LNCaP clone FGC (cell line): ENCODE data around the gene TMEM53.

ENCODE experiments used
- DNase-seq: peaks from one replicate; pipeline ENCODE4 v3.0.0-alpha.2; 2011; ENCODE audit warnings: low read depth
- H3K4me3 ChIP-seq: 2 replicates; pipeline ENCODE4 v1.5.1; 2011; ENCODE audit warnings: mild to moderate bottlenecking, low read depth, low read length, control low read depth
- TF ChIP-seq, protein P1 (sequence below): IDR thresholded peaks from 2 replicates; pipeline ENCODE4 v1.5.1; 2012; ENCODE audit warnings: mild to moderate bottlenecking; ENCODE audit not compliant: control insufficient read depth, insufficient read depth; ENCODE audit errors: extremely low read depth

Gene TMEM53

DNA sequence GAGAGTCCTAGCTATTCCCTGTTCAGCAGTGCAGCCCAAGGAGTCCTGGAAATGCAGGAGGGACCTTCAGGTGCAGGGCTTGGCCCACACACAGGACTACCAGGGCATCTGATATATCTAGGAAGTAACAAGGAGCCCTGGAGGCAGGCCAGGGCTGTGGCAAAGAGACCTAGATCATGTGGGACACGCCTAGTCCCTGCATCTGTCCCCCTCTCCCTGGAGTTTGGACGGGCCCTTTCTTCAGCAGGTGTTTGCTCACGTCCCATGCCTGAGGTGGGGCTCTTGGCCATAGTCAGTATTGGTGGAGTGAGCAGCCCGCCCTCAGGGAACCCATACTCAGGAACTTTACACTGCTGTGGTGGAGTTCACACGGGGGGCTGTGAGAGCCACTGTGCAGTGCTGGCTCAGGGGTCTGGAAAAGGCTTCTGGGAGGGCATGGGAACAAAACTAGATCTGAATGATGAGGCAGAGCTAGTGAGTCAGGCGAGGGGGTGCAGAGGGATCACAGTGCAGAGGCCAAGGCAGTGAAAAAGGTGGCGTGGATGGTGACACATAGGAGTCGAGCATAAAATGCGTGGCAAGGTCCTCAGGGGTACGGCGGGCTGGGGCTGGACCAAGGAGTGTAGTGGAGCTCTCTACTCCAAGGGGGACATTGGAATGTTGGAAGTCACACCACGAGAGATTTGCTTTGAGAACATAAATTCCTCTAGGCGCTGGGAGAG, 25.6 kb downstream of the TMEM53 start:
- no peak overlapping the region for H3K4me3 ChIP-seq
- DNase-seq, result no peak
- TF ChIP-seq, protein P1, sequence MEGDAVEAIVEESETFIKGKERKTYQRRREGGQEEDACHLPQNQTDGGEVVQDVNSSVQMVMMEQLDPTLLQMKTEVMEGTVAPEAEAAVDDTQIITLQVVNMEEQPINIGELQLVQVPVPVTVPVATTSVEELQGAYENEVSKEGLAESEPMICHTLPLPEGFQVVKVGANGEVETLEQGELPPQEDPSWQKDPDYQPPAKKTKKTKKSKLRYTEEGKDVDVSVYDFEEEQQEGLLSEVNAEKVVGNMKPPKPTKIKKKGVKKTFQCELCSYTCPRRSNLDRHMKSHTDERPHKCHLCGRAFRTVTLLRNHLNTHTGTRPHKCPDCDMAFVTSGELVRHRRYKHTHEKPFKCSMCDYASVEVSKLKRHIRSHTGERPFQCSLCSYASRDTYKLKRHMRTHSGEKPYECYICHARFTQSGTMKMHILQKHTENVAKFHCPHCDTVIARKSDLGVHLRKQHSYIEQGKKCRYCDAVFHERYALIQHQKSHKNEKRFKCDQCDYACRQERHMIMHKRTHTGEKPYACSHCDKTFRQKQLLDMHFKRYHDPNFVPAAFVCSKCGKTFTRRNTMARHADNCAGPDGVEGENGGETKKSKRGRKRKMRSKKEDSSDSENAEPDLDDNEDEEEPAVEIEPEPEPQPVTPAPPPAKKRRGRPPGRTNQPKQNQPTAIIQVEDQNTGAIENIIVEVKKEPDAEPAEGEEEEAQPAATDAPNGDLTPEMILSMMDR, result no peak

DNA sequence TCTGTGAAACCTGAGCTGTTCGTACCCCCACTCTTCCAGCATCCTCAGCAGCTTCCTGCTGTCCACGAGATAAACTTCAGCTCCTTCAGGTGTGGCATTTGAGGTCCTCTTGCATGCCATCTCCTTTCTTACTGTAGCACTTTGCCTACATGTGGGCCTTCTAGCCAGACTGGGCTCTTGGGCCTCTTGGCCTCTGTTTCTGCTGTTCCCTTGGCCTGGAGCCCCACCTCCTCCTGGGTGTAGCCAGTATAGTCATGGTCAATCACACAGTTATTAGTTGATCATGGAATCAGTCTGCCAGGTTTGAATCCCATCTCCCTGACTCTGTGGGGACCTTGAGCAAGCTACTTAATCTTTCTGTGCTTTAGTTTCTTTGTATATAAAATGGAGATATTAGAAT, 26.4 kb downstream of the TMEM53 start:
- H3K4me3 ChIP-seq, result no peak overlapping the region
- DNase-seq, result no peak
- TF ChIP-seq, protein P1, result no peak

DNA sequence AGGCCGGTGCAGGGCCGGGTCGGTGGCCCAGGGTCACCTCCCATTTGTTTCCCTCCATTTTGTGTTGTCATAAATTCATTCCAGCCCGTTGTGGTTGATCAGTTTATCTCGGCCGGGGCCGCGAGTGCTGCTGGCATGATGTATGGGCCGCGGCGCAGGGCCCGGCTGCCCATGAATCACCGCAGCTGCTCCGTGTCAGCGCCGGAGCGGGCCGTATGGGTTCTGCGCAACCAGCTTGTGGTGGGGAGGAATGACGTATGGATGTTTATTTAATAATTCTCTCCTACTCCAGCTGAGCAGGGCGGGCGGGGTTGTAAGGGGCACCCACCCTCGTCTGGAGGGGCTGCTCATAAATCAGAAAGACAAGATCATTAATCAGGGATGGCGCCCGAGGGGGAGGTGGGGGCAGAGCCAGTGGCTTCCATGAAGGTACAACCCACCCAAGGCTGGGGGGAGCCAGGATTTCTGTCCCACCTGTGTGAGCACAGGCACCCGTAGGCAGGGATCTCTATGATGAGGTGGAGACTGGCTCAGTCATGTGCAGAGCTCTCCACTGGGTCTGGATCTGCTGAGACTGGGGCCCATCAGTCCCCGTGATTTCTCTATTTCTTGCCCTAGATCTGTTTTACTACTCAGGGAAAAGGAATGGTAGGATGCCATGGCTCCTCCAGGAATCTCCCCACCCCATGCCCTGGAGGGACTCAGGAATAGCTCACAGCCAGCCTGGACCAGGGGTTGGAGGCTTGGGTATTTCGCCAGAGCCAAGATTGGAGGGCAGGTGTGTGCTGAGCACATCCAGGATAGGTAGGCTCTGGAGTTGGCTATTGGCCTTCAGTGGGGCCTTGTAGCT, 27.8 kb downstream of the TMEM53 start:
- DNase-seq, result no peak
- no peak overlapping the region for H3K4me3 ChIP-seq
- TF ChIP-seq, protein P1, result no peak

DNA sequence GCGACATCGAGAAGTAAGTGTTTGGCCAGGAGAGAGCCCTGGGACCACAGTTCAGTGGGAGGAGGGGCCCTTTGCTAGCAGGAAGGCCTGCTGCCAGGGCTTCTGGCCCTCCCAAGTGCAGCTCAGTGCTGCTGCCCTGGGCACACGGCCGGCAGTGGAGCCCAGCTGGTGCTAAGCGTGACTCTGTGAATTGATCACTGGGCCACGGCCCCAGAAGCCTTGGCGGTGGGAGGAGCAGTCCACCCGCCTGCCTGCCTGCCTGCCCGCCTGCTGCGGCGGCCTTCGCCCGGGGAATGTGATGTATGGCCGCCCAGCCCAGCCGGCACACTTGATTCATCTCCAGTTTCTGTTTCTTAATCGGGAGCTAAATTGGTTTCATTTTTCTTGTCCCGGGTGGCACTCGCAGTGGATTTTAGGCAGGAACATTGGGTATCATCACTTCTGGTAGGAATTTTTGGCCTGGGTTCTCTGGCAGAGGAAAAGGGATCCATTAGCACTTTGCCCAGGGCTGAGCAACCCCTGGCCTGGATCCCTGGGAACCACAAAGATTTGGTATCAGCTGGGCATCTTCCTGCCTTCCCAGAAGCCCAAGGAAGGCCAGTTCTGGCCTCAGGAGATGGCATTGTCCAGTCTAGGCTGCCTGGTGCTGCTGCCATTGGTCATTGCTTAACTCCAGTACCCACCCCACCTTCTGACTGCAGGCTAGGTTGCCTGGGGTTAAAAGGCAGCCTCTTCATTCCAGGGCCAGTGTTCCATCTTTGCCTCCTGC, 28.6 kb downstream of the TMEM53 start:
- no peak overlapping the region for H3K4me3 ChIP-seq
- no peak for DNase-seq
- TF ChIP-seq, protein P1, result no peak

DNA sequence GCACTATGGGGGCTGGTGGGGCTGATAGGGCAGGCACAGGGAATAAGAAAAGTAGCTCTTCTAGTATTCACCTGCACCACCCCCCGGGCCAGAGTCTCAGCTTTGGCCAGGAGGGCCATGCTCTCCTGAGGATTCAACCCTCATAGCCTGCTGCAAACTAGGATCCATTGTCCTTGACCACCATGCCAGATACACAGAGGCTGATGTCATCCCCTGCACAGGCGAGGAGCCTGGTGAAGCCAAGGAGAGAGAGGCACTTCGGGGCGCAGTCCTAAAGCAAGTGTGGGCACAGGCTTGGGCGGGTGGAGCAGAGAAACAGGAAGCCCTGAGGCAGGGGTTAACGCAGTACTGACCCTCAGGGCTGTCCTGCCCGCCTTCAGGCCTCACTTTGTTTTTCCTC, 29.5 kb downstream of the TMEM53 start:
- TF ChIP-seq, protein P1, result no peak
- DNase-seq, result no peak
- H3K4me3 ChIP-seq, result no peak overlapping the region

DNA sequence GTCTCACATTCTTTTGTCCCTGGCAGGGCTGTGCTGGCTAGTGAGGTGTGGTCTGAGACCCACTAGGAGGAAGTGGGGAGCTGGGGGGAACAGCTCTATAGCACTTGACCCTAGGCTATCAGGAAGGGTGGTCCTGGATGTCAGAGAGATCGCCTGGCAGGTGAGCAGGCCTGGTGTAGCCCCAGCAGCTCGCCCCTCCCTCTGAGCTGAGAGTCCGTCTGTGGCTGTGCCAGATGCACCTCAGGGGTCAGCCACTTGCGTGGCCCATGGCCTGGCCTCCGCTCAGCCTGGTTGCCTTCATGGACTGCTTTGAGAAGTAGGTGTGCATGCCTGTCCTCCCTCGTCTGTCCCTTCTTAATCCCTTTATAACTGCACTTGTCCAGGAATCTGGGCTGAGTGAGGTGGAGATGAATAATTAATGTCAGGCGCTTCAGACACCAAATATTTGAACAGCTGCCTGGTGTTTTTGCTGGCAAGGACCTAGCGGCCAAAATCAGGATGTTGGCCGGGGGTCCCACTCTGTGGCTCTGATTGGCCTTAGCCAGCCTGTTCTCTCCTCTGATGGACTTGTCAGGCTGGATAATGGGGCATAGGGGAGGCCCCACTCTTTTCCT, 30.5 kb downstream of the TMEM53 start:
- DNase-seq, result no peak
- TF ChIP-seq, protein P1, result no peak
- no peak overlapping the region for H3K4me3 ChIP-seq
